HepG2 (cell line): ENCODE measurements around the gene CTXN3. TPM values are rescaled to one million over a fixed set of nuclear protein-coding genes. Genes with fewer than 3 reads are reported as not detected.

Source experiments
- ATAC-seq: fragments of 200-7000 bp; cut with Tn5 transposase; 3 replicates; pipeline ENCODE4 v1.9.1; 2020; ENCODE audit warnings: mild to moderate bottlenecking, moderate library complexity
- BruUV-seq: library from RNA; stranded (reverse); fragments of 400-500 nt; replicated peaks from 2 replicates; lab custom pipeline; 2021; lab: Mats Ljungman, UMichigan
- CTCF ChIA-PET: fragments of 300-600 bp; formaldehyde crosslinking; extraction: SDS; loops from one replicate; lab custom pipeline; 2021; ENCODE audit warnings: low total read pairs, inconsistent platforms, low intra/inter-chr PET ratio; lab: Yijun Ruan, JAX
- POLR2A ChIA-PET: fragments of 350-600 bp; sonication (Branson Sonifier 250); formaldehyde crosslinking; loops from one replicate; lab custom pipeline; 2020; ENCODE audit warnings: antibody characterized with exemption, inconsistent platforms; lab: Yijun Ruan, JAX
- DNase-seq: peaks from one replicate; pipeline ENCODE4 v3.0.0-alpha.2; 2015; ENCODE audit warnings: low spot score
- FAIRE-seq: peaks from 3 replicates; lab custom pipeline; 2011; peaks lifted over from hg19 to GRCh38; lab: Jason Lieb, UNC
- H2AFZ ChIP-seq: one replicate; pipeline ENCODE4 v1.6.1; 2011; ENCODE audit warnings: low read length, inconsistent platforms
- H3K27ac ChIP-seq: fragments of 300-600 bp; 3 replicates; pipeline ENCODE4 v1.8.0; 2011; ENCODE audit warnings: mixed run types, mild to moderate bottlenecking, mixed read lengths, low read length, inconsistent platforms; ENCODE audit not compliant: insufficient read depth; ENCODE audit errors: extremely low read length
- H3K27me3 ChIP-seq, 2 experiments: fragments of 200-600 bp in 1 of 2; 2 replicates in 1 of 2; 3 replicates in 1 of 2; pipeline versions ENCODE4 v1.6.0 to v1.8.0; 2011; ENCODE audit warnings: low read length in 2 of 2, mild to moderate bottlenecking in 2 of 2, moderate library complexity in 2 of 2, inconsistent platforms in 1 of 2; ENCODE audit not compliant: insufficient read depth in 2 of 2, control insufficient read depth in 1 of 2
- H3K36me3 ChIP-seq, 2 experiments: fragments of 200-600 bp in 1 of 2; replicated peaks in 1 of 2; 2 replicates in 1 of 2; 3 replicates in 1 of 2; pipeline versions ENCODE4 v1.5.1 to v1.8.0; 2011; ENCODE audit warnings: low read length in 2 of 2, inconsistent platforms in 1 of 2; ENCODE audit not compliant: insufficient read depth in 2 of 2, control insufficient read depth in 1 of 2
- H3K4me1 ChIP-seq: 2 replicates; pipeline ENCODE4 v1.5.1; 2012; ENCODE audit warnings: low read length, inconsistent platforms; ENCODE audit not compliant: insufficient read depth
- H3K4me2 ChIP-seq: 2 replicates; pipeline ENCODE4 v1.6.0; 2011; ENCODE audit warnings: low read depth, low read length, inconsistent platforms
- H3K4me3 ChIP-seq, 3 experiments: fragments of 200-600 bp in 1 of 3; sonication (generic), shearing (Covaris generic) in 1 of 3; replicated peaks in 1 of 3; 2 replicates each; pipeline ENCODE4 v1.5.1; 2011 to 2016; ENCODE audit warnings: low read length in 3 of 3, inconsistent platforms in 2 of 3, low read depth in 2 of 3, mild to moderate bottlenecking in 2 of 3, control low read depth in 1 of 3, mixed read lengths in 1 of 3; ENCODE audit not compliant: insufficient read depth in 1 of 3
- H3K79me2 ChIP-seq: one replicate; pipeline ENCODE4 v1.6.1; 2011; ENCODE audit warnings: low read length, inconsistent platforms; ENCODE audit not compliant: insufficient read depth
- H3K9ac ChIP-seq: 2 replicates; pipeline ENCODE4 v1.6.0; 2011; ENCODE audit warnings: mild to moderate bottlenecking, low read depth, low read length, inconsistent platforms; ENCODE audit not compliant: insufficient read depth
- H3K9me3 ChIP-seq: 2 replicates; pipeline ENCODE4 v1.5.1; 2012; ENCODE audit warnings: mild to moderate bottlenecking, low read length
- H4K20me1 ChIP-seq: 2 replicates; pipeline ENCODE4 v1.6.0; 2011; ENCODE audit warnings: inconsistent platforms, mild to moderate bottlenecking, low read length, moderate library complexity; ENCODE audit not compliant: insufficient read depth
- AGO2 ChIP-seq: fragments of 200-400 bp; formaldehyde crosslinking; optimal IDR thresholded peaks from 2 replicates; pipeline ENCODE3; 2017; ENCODE audit warnings: mild to moderate bottlenecking, low read depth, low read length, moderate library complexity
- ATF7 ChIP-seq, 2 experiments: fragments of 450-650 bp in 1 of 2; sonication (generic) in 1 of 2; formaldehyde crosslinking in 1 of 2; IDR thresholded peaks; 2 replicates each; pipeline versions ENCODE4 v1.4.0 to v1.6.1; 2016 to 2020; ENCODE audit warnings: antibody characterized with exemption in 1 of 2, mild to moderate bottlenecking in 1 of 2, missing genetic modification reagents in 1 of 2
- ATF7-NPFF ChIP-seq: sonication (generic); formaldehyde crosslinking; IDR thresholded peaks from 2 replicates; pipeline ENCODE4 v1.8.1; 2023; ENCODE audit warnings: mild to moderate bottlenecking, low read depth, missing genetic modification reagents, moderate library complexity
- CCAR2 ChIP-seq: fragments of 200-400 bp; formaldehyde crosslinking; optimal IDR thresholded peaks from 2 replicates; pipeline ENCODE3; 2018; ENCODE audit warnings: low read depth, mild to moderate bottlenecking, low read length, moderate library complexity
- HCFC1 ChIP-seq: fragments of 150-350 bp; IDR thresholded peaks from 2 replicates; pipeline ENCODE4 v1.6.1; 2014; ENCODE audit warnings: low read depth, low read length
- HMG20B ChIP-seq: conservative IDR thresholded peaks from 2 replicates; pipeline ENCODE4 v1.6.1; 2016; ENCODE audit warnings: missing genetic modification reagents, missing compliant biosample characterization
- HNF4A ChIP-seq: sonication (generic); formaldehyde crosslinking; IDR thresholded peaks from 2 replicates; pipeline ENCODE4 v1.4.0; 2020; ENCODE audit warnings: missing genetic modification reagents
- REL ChIP-seq: sonication (generic); formaldehyde crosslinking; conservative IDR thresholded peaks from 2 replicates; pipeline ENCODE4 v1.8.0; 2022; ENCODE audit warnings: mild to moderate bottlenecking, missing genetic modification reagents, moderate library complexity
- SAFB2 ChIP-seq: sonication (generic); formaldehyde crosslinking; IDR thresholded peaks from 2 replicates; pipeline ENCODE4 v1.5.1; 2020; ENCODE audit warnings: missing genetic modification reagents, low read depth, mild to moderate bottlenecking, borderline replicate concordance
- ZFP82 ChIP-seq: sonication (generic); formaldehyde crosslinking; IDR thresholded peaks from 2 replicates; pipeline ENCODE4 v1.5.1; 2020; ENCODE audit warnings: mild to moderate bottlenecking, missing genetic modification reagents, borderline replicate concordance
- ZMYM2 ChIP-seq: sonication (generic); formaldehyde crosslinking; IDR thresholded peaks from 2 replicates; pipeline ENCODE4 v1.8.0; 2022; ENCODE audit warnings: mild to moderate bottlenecking, missing genetic modification reagents
- ZNF382 ChIP-seq: sonication (generic); formaldehyde crosslinking; IDR thresholded peaks from 2 replicates; pipeline ENCODE4 v1.5.0; 2020; ENCODE audit warnings: missing genetic modification reagents, mild to moderate bottlenecking, borderline replicate concordance
- ZNF432 ChIP-seq: sonication (generic); formaldehyde crosslinking; IDR thresholded peaks from 2 replicates; pipeline ENCODE4 v1.5.0; 2020; ENCODE audit warnings: missing genetic modification reagents, mild to moderate bottlenecking, borderline replicate concordance
- ZNF510 ChIP-seq: sonication (generic); formaldehyde crosslinking; IDR thresholded peaks from 2 replicates; pipeline ENCODE4 v1.4.0; 2020; ENCODE audit warnings: low read depth, mild to moderate bottlenecking, missing genetic modification reagents
- ZNF530 ChIP-seq: sonication (generic); formaldehyde crosslinking; IDR thresholded peaks from 2 replicates; pipeline ENCODE4 v1.5.0; 2020; ENCODE audit warnings: low read depth, mild to moderate bottlenecking, missing genetic modification reagents
- ZSCAN21 ChIP-seq: sonication (generic); formaldehyde crosslinking; IDR thresholded peaks from 2 replicates; pipeline ENCODE4 v1.8.0; 2022; ENCODE audit warnings: mild to moderate bottlenecking, missing genetic modification reagents, moderate library complexity, borderline replicate concordance
- ZSCAN22 ChIP-seq: sonication (generic); formaldehyde crosslinking; IDR thresholded peaks from 2 replicates; pipeline ENCODE4 v1.4.0; 2020; ENCODE audit warnings: mild to moderate bottlenecking, missing genetic modification reagents
- WGBS: methylation state at CpG from one replicate; pipeline ENCODE4 v1.1.6; 2017; ENCODE audit warnings: low lambda C conversion rate; 5-methylcytosine and 5-hydroxymethylcytosine counted together
- in situ Hi-C: cut with HindIII; loops from 2 replicates; pipeline ENCODE4 v1.10.0; 2017; ENCODE audit warnings: low pct_unique_long_range_greater_than_20kb; ENCODE audit not compliant: extremely low pct_ligation_motif_present
- intact Hi-C: fragments of 100-400 bp; cut with micrococcal nuclease; formaldehyde crosslinking; loops from one replicate; pipeline ENCODE4 v1.10.0; 2022; ENCODE audit not compliant: unreplicated experiment
- polyA plus RNA-seq, 8 experiments: library from polyadenylated mRNA; depleted of rRNA in 3 of 8; stranded (reverse) in 7 of 8; unstranded in 1 of 8; fragments of >200 nt; fragmentation: Illumina TruSeq in 4 of 8; extraction: Trizol in 4 of 8; gene quantifications; 2 replicates each; pipeline versions ENCODE4 v1.2.1 to v1.2.3, GENCODE V29; 2011 to 2016; ENCODE audit warnings: low read depth in 4 of 8, missing spikeins in 1 of 8, mixed read lengths in 1 of 8; ENCODE audit not compliant: insufficient read depth in 1 of 8
- total RNA-seq, 5 experiments: library from RNA; depleted of rRNA; stranded (reverse); fragments of >200 nt; fragmentation: Illumina TruSeq; extraction: Trizol; gene quantifications; 2 replicates each; pipeline ENCODE4 v1.2.3, GENCODE V29; 2016; ENCODE audit warnings: low read depth in 1 of 5
- TF ChIP-seq, protein P1 (sequence below): sonication (generic); formaldehyde crosslinking; IDR thresholded peaks from 2 replicates; pipeline ENCODE4 v1.9.0; 2021; ENCODE audit warnings: missing genetic modification reagents, mild to moderate bottlenecking, borderline replicate concordance

CTXN3 gene
- total and polyA plus RNA-seq, 2 of the 13 experiments (the other 11 are each of a cell fraction or from before 2014, with no cell fraction given) = not detected

DNA sequence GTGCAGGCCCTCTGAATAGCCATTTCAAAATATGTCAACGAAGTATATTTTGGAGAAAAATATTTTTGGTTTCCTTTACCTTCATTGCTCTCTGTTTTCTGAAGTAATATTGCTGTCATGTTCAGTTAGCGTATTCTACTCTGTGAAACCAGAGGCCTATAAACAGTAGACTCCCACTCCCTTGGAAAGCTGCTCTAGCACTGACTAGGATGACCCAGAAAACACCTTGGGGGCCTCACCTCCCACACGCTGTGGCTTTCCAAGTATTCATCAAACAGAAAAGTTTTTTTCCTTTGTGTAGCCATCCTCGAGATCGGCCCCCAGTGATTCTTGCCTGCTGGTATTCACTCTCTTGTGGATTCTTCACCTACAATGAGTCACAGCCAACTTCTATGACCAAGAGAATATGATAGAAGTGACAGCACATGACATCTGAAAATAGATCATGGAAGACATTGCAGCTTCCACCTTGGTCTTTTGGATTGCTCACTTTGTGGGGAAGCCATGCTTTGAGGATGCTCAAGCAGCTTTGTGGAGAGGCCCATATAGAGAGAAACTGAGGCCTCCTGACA is 28.9 kb upstream of the CTXN3 start:
- ATAC-seq (no peak), FAIRE-seq (no peak), DNase-seq (no peak)
- CTCF ChIA-PET = no interaction called here
- H3K79me2 ChIP-seq = no peaks in the 10 kb centered on the region
- no peaks in the 10 kb centered on the region for H3K36me3 ChIP-seq
- H2AFZ ChIP-seq = no peak overlapping the region
- H3K4me2 ChIP-seq = no peak overlapping the region
- no peaks in the 10 kb centered on the region for H3K9me3 ChIP-seq
- H3K4me3 ChIP-seq = no peak overlapping the region
- intact Hi-C loops (no loop called here), in situ Hi-C loops (no loop called here)
- H3K9ac ChIP-seq = no peak overlapping the region
- TF ChIP-seq ATF7 (IDR thresholded peaks at IDR 0.05) = no peak
- no peak for TF ChIP-seq ATF7 (CRISPR knock-in tag; IDR thresholded peaks at IDR 0.05)
- TF ChIP-seq HMG20B = no peak
- TF ChIP-seq ZSCAN22 (CRISPR knock-in tag) = no peak
- TF ChIP-seq ZSCAN21 (CRISPR knock-in tag) = no peak
- TF ChIP-seq ZNF382 (CRISPR knock-in tag) = no peak
- no peak for TF ChIP-seq REL (CRISPR knock-in tag)
- no peak for TF ChIP-seq HCFC1
- no peak for TF ChIP-seq ZNF510 (CRISPR knock-in tag)
- no peak for TF ChIP-seq CCAR2
- TF ChIP-seq ZNF530 (CRISPR knock-in tag) = no peak
- TF ChIP-seq SAFB2 (CRISPR knock-in tag) = no peak
- TF ChIP-seq ZNF432 (CRISPR knock-in tag) = no peak
- no peak for TF ChIP-seq HNF4A (CRISPR knock-in tag)
- TF ChIP-seq, protein P1, sequence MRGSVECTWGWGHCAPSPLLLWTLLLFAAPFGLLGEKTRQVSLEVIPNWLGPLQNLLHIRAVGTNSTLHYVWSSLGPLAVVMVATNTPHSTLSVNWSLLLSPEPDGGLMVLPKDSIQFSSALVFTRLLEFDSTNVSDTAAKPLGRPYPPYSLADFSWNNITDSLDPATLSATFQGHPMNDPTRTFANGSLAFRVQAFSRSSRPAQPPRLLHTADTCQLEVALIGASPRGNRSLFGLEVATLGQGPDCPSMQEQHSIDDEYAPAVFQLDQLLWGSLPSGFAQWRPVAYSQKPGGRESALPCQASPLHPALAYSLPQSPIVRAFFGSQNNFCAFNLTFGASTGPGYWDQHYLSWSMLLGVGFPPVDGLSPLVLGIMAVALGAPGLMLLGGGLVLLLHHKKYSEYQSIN (CRISPR knock-in tag) = no peak
- no peak for TF ChIP-seq ZFP82 (CRISPR knock-in tag)
- TF ChIP-seq ZMYM2 = no peak
- no peak for TF ChIP-seq ATF7-NPFF (CRISPR knock-in tag)
- TF ChIP-seq AGO2 = no peak
- H3K27ac ChIP-seq = no peak overlapping the region
- no peaks in the 10 kb centered on the region for H3K4me1 ChIP-seq
- no peaks in the 10 kb centered on the region for H4K20me1 ChIP-seq
- 12% methylated on average over 5 of the region's 5 CpGs for WGBS
- POLR2A ChIA-PET = no interaction called here
- no peaks in the 10 kb centered on the region for H3K27me3 ChIP-seq
- BruUV-seq = no TSS peak
